Type B pancreatic cell (in vitro differentiated cells): ENCODE measurements around the gene MIGA2. TPM values are rescaled to one million over a fixed set of nuclear protein-coding genes. Genes with fewer than 3 reads are reported as not detected.
A peak's percentile ranks its signal among the peaks of the same experiment; 100 is the strongest.

Experiments used
- DNase-seq: peaks from one replicate; pipeline ENCODE4 v3.0.0; 2021; ENCODE audit warnings: mixed read lengths; ENCODE audit not compliant: unreplicated experiment; ENCODE audit errors: extremely low spot score
- H3K27ac Mint-ChIP-seq: 2 replicates; pipeline ENCODE4 v1.8.0; 2021; ENCODE audit warnings: mild to moderate bottlenecking, mixed read lengths
- H3K27me3 Mint-ChIP-seq: 2 replicates; pipeline ENCODE4 v1.8.0; 2021; ENCODE audit warnings: mixed read lengths
- H3K36me3 Mint-ChIP-seq: 2 replicates; pipeline ENCODE4 v1.8.0; 2021; ENCODE audit warnings: mixed read lengths
- H3K4me1 Mint-ChIP-seq: one replicate; pipeline ENCODE4 v1.8.0; 2021; ENCODE audit warnings: mixed read lengths; ENCODE audit not compliant: unreplicated experiment
- H3K4me3 Mint-ChIP-seq: 2 replicates; pipeline ENCODE4 v1.8.0; 2021; ENCODE audit warnings: mild to moderate bottlenecking, mixed read lengths
- H3K9me3 Mint-ChIP-seq: 2 replicates; pipeline ENCODE4 v1.8.0; 2021; ENCODE audit warnings: mixed read lengths
- total RNA-seq: library from RNA; stranded (reverse); gene quantifications from 2 replicates; pipeline ENCODE4 v1.2.1, GENCODE V29; 2021; ENCODE audit warnings: low replicate concordance
- TF ChIP-seq, protein P1 (sequence below): fragments of 200-600 bp; sonication (generic); conservative IDR thresholded peaks from 2 replicates; pipeline ENCODE4 v1.5.0; 2021; ENCODE audit warnings: antibody characterized with exemption, mild to moderate bottlenecking

Gene MIGA2
- total RNA-seq, 1 donor from 2014 or later, result 41.6 TPM

GRCh38 chr9:129102095-129102525 is 65.7 kb downstream of the MIGA2 start:
- Mint-ChIP-seq H3K4me3 (no peak overlapping the region), H3K27ac (no peak overlapping the region)

DNA sequence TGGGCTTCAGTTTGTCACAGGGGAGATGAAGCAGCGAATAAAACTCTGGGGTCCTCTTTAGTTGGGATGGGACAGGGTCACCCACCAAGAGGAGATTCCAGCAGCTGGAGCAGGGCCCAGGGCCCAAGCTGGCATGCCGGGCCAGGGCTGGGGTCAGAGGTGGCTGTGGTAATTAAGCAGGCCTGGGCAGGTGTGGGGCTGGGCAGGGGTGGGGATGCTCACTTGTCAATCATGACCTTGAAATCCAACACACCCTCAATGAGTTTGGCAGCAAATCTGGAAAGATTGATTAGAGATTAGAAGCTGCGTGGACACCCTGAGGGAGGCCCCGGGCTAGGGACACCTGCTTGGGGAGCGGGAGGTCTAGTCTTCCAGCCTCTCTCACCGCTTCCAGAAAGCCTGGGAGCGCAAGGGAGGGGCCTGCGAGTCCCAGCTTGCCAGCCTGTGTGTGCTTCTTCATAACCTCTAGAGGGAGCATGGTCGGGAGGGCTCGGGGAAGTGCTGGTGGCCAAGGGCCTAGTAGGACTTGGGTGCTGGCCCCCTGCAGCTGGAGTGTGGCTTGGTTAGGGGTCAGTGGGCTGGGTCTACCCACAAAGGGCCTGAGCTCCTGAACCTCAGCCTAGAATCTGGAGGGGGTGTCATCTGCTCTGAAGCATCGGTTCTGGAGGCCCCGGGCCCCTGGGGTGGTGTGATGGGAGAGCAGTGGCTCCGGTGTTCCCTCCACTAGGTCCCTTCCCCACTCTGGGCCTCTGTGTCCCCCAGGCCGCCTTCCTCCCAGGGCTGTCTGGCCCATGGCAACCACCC is 66.6 kb downstream of the MIGA2 start:
- H3K36me3 Mint-ChIP-seq, result no peaks in the 10 kb centered on the region
- no peak overlapping the region for H3K4me3 Mint-ChIP-seq
- H3K4me1 Mint-ChIP-seq, result no peaks in the 10 kb centered on the region
- DNase-seq, result no peak
- no peaks in the 10 kb centered on the region for H3K9me3 Mint-ChIP-seq
- TF ChIP-seq, protein P1, sequence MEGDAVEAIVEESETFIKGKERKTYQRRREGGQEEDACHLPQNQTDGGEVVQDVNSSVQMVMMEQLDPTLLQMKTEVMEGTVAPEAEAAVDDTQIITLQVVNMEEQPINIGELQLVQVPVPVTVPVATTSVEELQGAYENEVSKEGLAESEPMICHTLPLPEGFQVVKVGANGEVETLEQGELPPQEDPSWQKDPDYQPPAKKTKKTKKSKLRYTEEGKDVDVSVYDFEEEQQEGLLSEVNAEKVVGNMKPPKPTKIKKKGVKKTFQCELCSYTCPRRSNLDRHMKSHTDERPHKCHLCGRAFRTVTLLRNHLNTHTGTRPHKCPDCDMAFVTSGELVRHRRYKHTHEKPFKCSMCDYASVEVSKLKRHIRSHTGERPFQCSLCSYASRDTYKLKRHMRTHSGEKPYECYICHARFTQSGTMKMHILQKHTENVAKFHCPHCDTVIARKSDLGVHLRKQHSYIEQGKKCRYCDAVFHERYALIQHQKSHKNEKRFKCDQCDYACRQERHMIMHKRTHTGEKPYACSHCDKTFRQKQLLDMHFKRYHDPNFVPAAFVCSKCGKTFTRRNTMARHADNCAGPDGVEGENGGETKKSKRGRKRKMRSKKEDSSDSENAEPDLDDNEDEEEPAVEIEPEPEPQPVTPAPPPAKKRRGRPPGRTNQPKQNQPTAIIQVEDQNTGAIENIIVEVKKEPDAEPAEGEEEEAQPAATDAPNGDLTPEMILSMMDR, result peak; percentile 69
- H3K27ac Mint-ChIP-seq, result no peak overlapping the region
- H3K27me3 Mint-ChIP-seq, result no peaks in the 10 kb centered on the region

More at GRCh38 chr9:129102095-129102525, 65.7 kb downstream of the MIGA2 start:
- Mint-ChIP-seq H3K4me1 (no peaks in the 10 kb centered on the region), H3K27me3 (no peaks in the 10 kb centered on the region), H3K36me3 (no peaks in the 10 kb centered on the region), H3K9me3 (no peaks in the 10 kb centered on the region)
- TF ChIP-seq, protein P1, result no peak
- no peak for DNase-seq

- Mint-ChIP-seq H3K4me3 (no peak overlapping the region), H3K27ac (no peak overlapping the region), H3K36me3 (no peaks in the 10 kb centered on the region), H3K4me1 (no peaks in the 10 kb centered on the region), H3K9me3 (no peaks in the 10 kb centered on the region), H3K27me3 (no peaks in the 10 kb centered on the region)
- no peak for DNase-seq
- TF ChIP-seq, protein P1, result no peak
Observed at GRCh38 chr9:129103595-129103965, 67.2 kb downstream of the MIGA2 start.

DNA sequence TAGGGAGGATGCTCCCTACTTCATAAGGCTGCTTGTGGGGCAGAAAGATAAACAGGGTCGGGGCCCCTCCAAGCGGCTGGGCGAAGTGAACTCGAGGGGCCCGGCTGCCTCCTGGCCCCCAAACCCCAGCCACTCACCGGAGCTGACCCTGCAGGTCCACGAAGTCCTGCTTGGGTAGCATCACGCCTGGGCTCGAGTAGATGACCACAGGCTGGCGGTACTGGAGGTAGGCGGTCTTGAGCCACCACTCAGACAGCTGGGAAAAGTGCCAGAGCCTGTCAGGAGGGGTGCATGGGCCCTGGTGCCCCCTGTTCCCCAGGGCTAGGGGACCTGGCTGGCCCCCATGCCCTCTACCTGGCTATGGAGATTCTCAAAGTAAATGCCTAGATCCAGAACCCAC is 67.6 kb downstream of the MIGA2 start:
- TF ChIP-seq, protein P1, result no peak
- Mint-ChIP-seq H3K27ac (no peak overlapping the region), H3K4me3 (no peak overlapping the region), H3K9me3 (no peaks in the 10 kb centered on the region), H3K36me3 (no peaks in the 10 kb centered on the region), H3K4me1 (no peaks in the 10 kb centered on the region), H3K27me3 (no peaks in the 10 kb centered on the region)
- no peak for DNase-seq

DNA sequence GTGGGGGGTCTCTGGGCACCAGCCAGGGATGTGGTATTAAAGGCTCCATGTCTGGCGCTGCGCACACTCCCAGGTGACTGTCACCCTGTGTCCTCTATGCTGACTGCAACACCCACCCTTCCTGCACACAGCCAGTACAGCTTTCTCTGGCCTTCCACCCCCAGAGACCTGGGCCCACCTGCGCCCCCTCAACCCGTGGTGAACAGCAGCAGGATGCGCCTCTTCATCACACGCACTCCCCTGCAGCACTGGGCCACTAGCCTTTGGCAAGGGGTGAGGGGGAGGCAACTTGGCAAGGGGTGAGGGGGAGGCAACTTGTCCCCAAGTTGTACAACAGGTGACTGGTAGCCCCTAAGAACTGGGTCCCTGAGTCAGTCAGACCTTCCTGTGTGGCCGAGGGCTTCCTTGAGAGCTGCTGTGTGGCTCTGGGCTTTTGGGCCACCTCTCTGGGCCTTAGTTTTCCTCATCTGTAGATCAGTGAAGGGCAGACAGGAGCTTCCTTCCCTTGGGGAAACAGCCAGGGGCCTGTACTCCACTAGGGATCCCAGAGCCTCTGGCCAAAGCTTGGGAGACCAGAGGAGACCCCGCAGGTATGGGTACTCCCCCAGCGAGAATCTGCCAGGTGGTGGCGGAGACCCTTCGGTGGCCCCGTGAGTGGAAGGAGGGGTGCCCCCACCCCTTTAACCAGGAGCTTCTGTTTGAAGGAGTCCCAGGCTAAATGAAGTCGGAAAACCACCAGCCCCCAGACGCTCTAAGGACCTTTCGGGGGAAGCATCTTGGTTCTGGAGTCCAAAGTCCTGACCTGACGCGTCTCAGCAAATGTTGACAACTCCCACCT is 69.7 kb downstream of the MIGA2 start:
- TF ChIP-seq, protein P1, result no peak
- H3K9me3 Mint-ChIP-seq, result no peaks in the 10 kb centered on the region
- H3K4me1 Mint-ChIP-seq, result peaks cover 5% of the 10 kb centered on the region
- H3K27me3 Mint-ChIP-seq, result peaks cover 4% of the 10 kb centered on the region
- H3K36me3 Mint-ChIP-seq, result no peaks in the 10 kb centered on the region
- no peak overlapping the region for H3K4me3 Mint-ChIP-seq
- no peak overlapping the region for H3K27ac Mint-ChIP-seq
- DNase-seq, result no peak
